Smooth muscle cell (in vitro differentiated cells): ENCODE results near the gene MFSD6L. TPM values are rescaled to one million over a fixed set of nuclear protein-coding genes. Genes with fewer than 3 reads are reported as not detected.

Experiments used
- DNase-seq: peaks from one replicate; lab custom pipeline; 2025; ENCODE audit not compliant: unreplicated experiment; lab: John Stamatoyannopoulos, UW
- H2AFZ ChIP-seq: fragments of 200-600 bp; sonication (generic); 2 replicates; pipeline ENCODE4 v1.6.0; 2016; ENCODE audit warnings: antibody characterized with exemption, low read depth, mild to moderate bottlenecking
- H3F3A ChIP-seq: fragments of 200-600 bp; sonication (generic); 2 replicates; pipeline ENCODE4 v1.6.0; 2017; ENCODE audit warnings: antibody characterized with exemption, low read depth
- H3K27ac ChIP-seq: fragments of 200-600 bp; sonication (generic); 2 replicates; pipeline ENCODE4 v1.5.1; 2016; ENCODE audit warnings: low read depth, mild to moderate bottlenecking
- H3K27me3 ChIP-seq: fragments of 200-600 bp; sonication (generic); 2 replicates; pipeline ENCODE4 v1.6.1; 2016; ENCODE audit warnings: low read depth, mild to moderate bottlenecking
- H3K36me3 ChIP-seq: fragments of 200-600 bp; sonication (generic); 2 replicates; pipeline ENCODE4 v1.5.1; 2016; ENCODE audit warnings: low read depth
- H3K4me1 ChIP-seq: fragments of 200-600 bp; sonication (generic); 2 replicates; pipeline ENCODE4 v1.5.1; 2016; ENCODE audit warnings: low read depth
- H3K4me2 ChIP-seq: fragments of 200-600 bp; sonication (generic); 2 replicates; pipeline ENCODE4 v1.6.0; 2016; ENCODE audit warnings: mild to moderate bottlenecking
- H3K4me3 ChIP-seq: fragments of 200-600 bp; sonication (generic); 2 replicates; pipeline ENCODE4 v1.5.1; 2016; ENCODE audit warnings: mild to moderate bottlenecking
- H3K79me2 ChIP-seq: fragments of 200-600 bp; sonication (generic); 2 replicates; pipeline ENCODE4 v1.6.0; 2016; ENCODE audit warnings: low read depth, mild to moderate bottlenecking
- H3K9ac ChIP-seq: fragments of 200-600 bp; sonication (generic); 2 replicates; pipeline ENCODE4 v1.6.0; 2016; ENCODE audit warnings: low read depth
- H3K9me3 ChIP-seq: fragments of 200-600 bp; sonication (generic); replicated peaks from 2 replicates; pipeline ENCODE4 v1.5.1; 2016; ENCODE audit warnings: low read depth
- H4K20me1 ChIP-seq: fragments of 200-600 bp; sonication (generic); 2 replicates; pipeline ENCODE4 v1.6.0; 2016; ENCODE audit warnings: low read depth
- CTCF ChIP-seq: fragments of 200-600 bp; sonication (generic); IDR thresholded peaks from 2 replicates; pipeline ENCODE4 v1.5.1; 2017; ENCODE audit warnings: borderline replicate concordance, mild to moderate bottlenecking, antibody characterized with exemption; ENCODE audit not compliant: insufficient read depth, poor library complexity, severe bottlenecking
- WGBS: methylation state at CpG from one replicate; pipeline ENCODE4 v1.1.7; 2016; ENCODE audit warnings: low lambda C conversion rate; 5-methylcytosine and 5-hydroxymethylcytosine counted together
- polyA plus RNA-seq: library from polyadenylated mRNA; unstranded; fragments of >200 nt; fragmentation: Nextera tagmentation; extraction: Ambion mirVana; gene quantifications from 2 replicates; pipeline ENCODE4 v1.2.1, GENCODE V29; 2016
- total RNA-seq: library from RNA; depleted of rRNA; stranded (reverse); fragments of >200 nt; gene quantifications from 2 replicates; pipeline ENCODE4 v1.2.3, GENCODE V29; 2014

MFSD6L gene
- total and polyA plus RNA-seq, 2 experiments from 2014 or later = 0.13 TPM; not detected in 1

GRCh38 chr17:8821446-8822105 is 22.4 kb upstream of the MFSD6L start:
- Histone ChIP-seq H3K27me3 (peaks cover 7% of the 10 kb centered on the region), H3K4me2 (no peak overlapping the region), H3K27ac (no peak overlapping the region), H3K4me3 (no peak overlapping the region), H3K36me3 (no peaks in the 10 kb centered on the region), H2AFZ (no peak overlapping the region), H3K9me3 (no peaks in the 10 kb centered on the region), H3K79me2 (no peaks in the 10 kb centered on the region), H3K4me1 (no peaks in the 10 kb centered on the region), H3F3A (no peaks in the 10 kb centered on the region), H4K20me1 (no peaks in the 10 kb centered on the region), H3K9ac (no peak overlapping the region)
- no peak for TF ChIP-seq CTCF
- 90% methylated on average over 10 of the region's 10 CpGs for WGBS
- no peak for DNase-seq

- TF ChIP-seq CTCF = no peak
- Histone ChIP-seq H3K9ac (no peak overlapping the region), H3K4me1 (no peaks in the 10 kb centered on the region), H3K4me2 (no peak overlapping the region), H3K36me3 (no peaks in the 10 kb centered on the region), H3K4me3 (no peak overlapping the region), H3K9me3 (no peaks in the 10 kb centered on the region), H3K27ac (no peak overlapping the region), H3K27me3 (peaks cover 14% of the 10 kb centered on the region), H2AFZ (no peak overlapping the region), H3F3A (no peaks in the 10 kb centered on the region), H4K20me1 (no peaks in the 10 kb centered on the region), H3K79me2 (no peaks in the 10 kb centered on the region)
- 74% methylated on average over 8 of the region's 8 CpGs for WGBS
- no peak for DNase-seq
Measured at GRCh38 chr17:8820311-8821010, 21.3 kb upstream of the MFSD6L start.

GRCh38 chr17:8818654-8819330 is 19.6 kb upstream of the MFSD6L start:
- no peak for TF ChIP-seq CTCF
- H4K20me1 ChIP-seq = no peaks in the 10 kb centered on the region
- no peaks in the 10 kb centered on the region for H3K9me3 ChIP-seq
- 52% methylated on average over 3 of the region's 3 CpGs for WGBS
- no peaks in the 10 kb centered on the region for H3F3A ChIP-seq
- H2AFZ ChIP-seq = no peak overlapping the region
- no peak for DNase-seq
- H3K27me3 ChIP-seq = peaks cover 19% of the 10 kb centered on the region
- no peaks in the 10 kb centered on the region for H3K4me1 ChIP-seq
- no peak overlapping the region for H3K9ac ChIP-seq
- no peak overlapping the region for H3K4me3 ChIP-seq
- no peaks in the 10 kb centered on the region for H3K36me3 ChIP-seq
- no peaks in the 10 kb centered on the region for H3K79me2 ChIP-seq
- no peak overlapping the region for H3K27ac ChIP-seq
- no peak overlapping the region for H3K4me2 ChIP-seq
